HL-60 (cell line): ENCODE results near the gene PARN.

ENCODE experiments used
- DNase-seq, 2 experiments: peaks; one replicate each; pipeline ENCODE4 v3.0.0-alpha.2; 2010 to 2020; ENCODE audit warnings: low read depth in 1 of 2, low spot score in 1 of 2
- H3K27ac ChIP-seq: fragments of 250-450 bp; sonication (Bioruptor Pico); replicated peaks from 2 replicates; pipeline ENCODE4 v1.5.1; 2020; ENCODE audit warnings: mild to moderate bottlenecking, moderate library complexity
- H3K27me3 ChIP-seq: fragments of 250-450 bp; sonication (Bioruptor Pico); 2 replicates; pipeline ENCODE4 v1.5.1; 2021; ENCODE audit warnings: mild to moderate bottlenecking, moderate library complexity; ENCODE audit not compliant: insufficient read depth, poor library complexity, severe bottlenecking
- H3K4me3 ChIP-seq: replicated peaks from 2 replicates; pipeline ENCODE4 v1.5.1; 2011; ENCODE audit warnings: mild to moderate bottlenecking, control low read depth, low read length; ENCODE audit not compliant: insufficient read depth
- CTCF ChIP-seq: IDR thresholded peaks from one replicate; pipeline ENCODE4 v1.5.1; 2011; ENCODE audit warnings: low read length, control low read depth, inconsistent platforms; ENCODE audit not compliant: insufficient read depth
- GABPA ChIP-seq: IDR thresholded peaks from 2 replicates; pipeline ENCODE4 v1.6.1; 2012; ENCODE audit warnings: low read depth
- POLR2AphosphoS5 ChIP-seq: IDR thresholded peaks from 2 replicates; pipeline ENCODE4 v1.6.1; 2012; ENCODE audit warnings: low read depth
- REST ChIP-seq: IDR thresholded peaks from 2 replicates; pipeline ENCODE4 v1.6.1; 2012; ENCODE audit warnings: low read depth; ENCODE audit not compliant: insufficient replicate concordance
- SPI1 ChIP-seq: IDR thresholded peaks from 2 replicates; pipeline ENCODE4 v1.6.1; 2012; ENCODE audit warnings: low read depth, mild to moderate bottlenecking, borderline replicate concordance
- long read RNA-seq: library from polyadenylated mRNA; unstranded; transcript quantifications from one replicate; pipeline ENCODE4 v2.0.0, GENCODE V29; 2020

Gene PARN
- long read RNA-seq, transcript PARN-203 (24 exons, 3,078 nt), result major isoform, 245 of 346 reads
- long read RNA-seq, transcript PARN-201 (24 exons, 2,100 nt), result minor isoform, 16 of 346 reads
- long read RNA-seq, partial matches to known transcripts, result 32 of 346 reads
- long read RNA-seq, other reads (novel, unspliced or antisense), result 53 of 346 reads

GRCh38 chr16:14629919-14630619, at the start of gene PARN:
TSS of gene PARN (minus strand) at chr16:14630260. CDS start at chr16:14630125, 135 bp downstream.
- no peaks in the 10 kb centered on the region for H3K27me3 ChIP-seq
- H3K27ac ChIP-seq, result peak within 1 kb of the TSS; percentile 87
- H3K4me3 ChIP-seq, result peak within 1 kb of the TSS; percentile 92
- TF ChIP-seq SPI1, result no peak; the same call in 1 of the 2 replicates
- TF ChIP-seq POLR2AphosphoS5, result peak; percentile 87
- peak; percentile 30 for TF ChIP-seq REST
- peak; percentile 87 to 97 for DNase-seq

GRCh38 chr16:14678748-14679497, 48.9 kb upstream of the PARN start:
- TF ChIP-seq REST, result no peak
- no peak for TF ChIP-seq CTCF
- TF ChIP-seq GABPA, result no peak
- no peak for TF ChIP-seq SPI1
- TF ChIP-seq POLR2AphosphoS5, result no peak
- H3K27me3 ChIP-seq, result no peaks in the 10 kb centered on the region
- DNase-seq, result no peak

GRCh38 chr16:14677627-14678026, 47.6 kb upstream of the PARN start:
- DNase-seq, result no peak
- TF ChIP-seq CTCF (no peak), GABPA (no peak), SPI1 (no peak), POLR2AphosphoS5 (no peak), REST (no peak)
- Histone ChIP-seq H3K27ac (no peak overlapping the region), H3K27me3 (no peaks in the 10 kb centered on the region), H3K4me3 (no peak overlapping the region)

More at GRCh38 chr16:14678748-14679497, 48.9 kb upstream of the PARN start:
- no peak overlapping the region for H3K4me3 ChIP-seq
- H3K27ac ChIP-seq, result no peak overlapping the region
